RWPE1 (cell line): ENCODE results near the gene CRYL1.
A peak's percentile ranks its signal among the peaks of the same experiment; 100 is the strongest.

ENCODE experiments used
- CTCF ChIA-PET: fragments of 350-600 bp; sonication (Branson Sonifier 250); formaldehyde crosslinking; extraction: SDS; loops from one replicate; lab custom pipeline; 2021; lab: Yijun Ruan, JAX
- POLR2A ChIA-PET: fragments of 400-600 bp; formaldehyde crosslinking; extraction: SDS; loops from one replicate; lab custom pipeline; 2020; ENCODE audit warnings: antibody characterized with exemption; ENCODE audit not compliant: low non-redundant PET; lab: Yijun Ruan, JAX
- DNase-seq: peaks from one replicate; pipeline ENCODE4 v3.0.0; 2012; ENCODE audit warnings: low spot score
- H3K27ac ChIP-seq: fragments of 450-650 bp; 2 replicates; pipeline ENCODE4 v1.5.1; 2017
- TF ChIP-seq, protein P1 (sequence below): fragments of 450-650 bp; conservative IDR thresholded peaks from 2 replicates; pipeline ENCODE4 v1.5.1; 2017; ENCODE audit warnings: low read depth, mild to moderate bottlenecking

Gene CRYL1, protein sequence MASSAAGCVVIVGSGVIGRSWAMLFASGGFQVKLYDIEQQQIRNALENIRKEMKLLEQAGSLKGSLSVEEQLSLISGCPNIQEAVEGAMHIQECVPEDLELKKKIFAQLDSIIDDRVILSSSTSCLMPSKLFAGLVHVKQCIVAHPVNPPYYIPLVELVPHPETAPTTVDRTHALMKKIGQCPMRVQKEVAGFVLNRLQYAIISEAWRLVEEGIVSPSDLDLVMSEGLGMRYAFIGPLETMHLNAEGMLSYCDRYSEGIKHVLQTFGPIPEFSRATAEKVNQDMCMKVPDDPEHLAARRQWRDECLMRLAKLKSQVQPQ

DNA sequence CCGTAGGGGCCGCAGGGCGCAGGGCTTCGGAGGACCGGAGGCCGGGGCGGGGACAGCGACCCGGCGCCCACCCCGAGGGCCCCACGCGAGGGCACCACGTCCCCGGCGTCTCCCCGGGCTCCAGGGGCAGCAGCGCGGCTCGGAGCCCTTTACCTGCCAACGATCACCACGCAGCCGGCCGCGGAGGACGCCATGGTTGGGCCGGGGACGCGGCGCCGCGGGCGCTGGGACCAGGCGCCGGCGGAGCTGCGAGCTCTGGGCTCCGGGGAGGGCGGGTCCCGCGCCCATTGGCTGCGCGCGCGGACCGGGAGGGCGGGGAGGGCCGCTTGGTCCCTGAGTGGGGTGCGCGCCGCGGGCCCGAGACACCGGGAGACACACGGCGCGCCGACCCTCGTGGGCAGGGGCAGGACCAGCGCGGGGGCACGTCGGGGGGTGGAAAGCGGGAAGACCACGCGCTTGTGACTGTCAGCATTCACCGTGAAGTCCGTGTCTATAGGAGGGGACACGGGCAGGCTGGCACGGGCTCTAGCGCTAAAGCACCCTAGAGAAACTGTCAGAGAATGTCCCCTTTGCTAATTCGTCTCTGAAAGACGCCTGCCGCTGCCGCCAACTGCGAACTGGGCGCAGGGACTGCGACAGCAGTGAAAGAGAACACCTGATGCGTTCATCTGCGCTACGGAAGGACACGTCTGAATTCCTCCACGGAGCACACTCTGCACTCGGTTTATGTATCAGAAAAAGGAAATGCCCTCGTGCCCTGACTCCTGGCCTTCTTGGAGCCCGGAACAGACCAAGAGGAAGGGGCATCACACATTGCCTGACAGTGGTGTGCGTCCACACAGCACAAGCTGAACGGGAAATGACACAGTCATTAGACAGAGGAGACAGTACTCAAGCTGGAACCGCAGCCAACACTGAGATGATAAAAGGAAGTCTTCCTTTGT lies at the start of gene CRYL1:
TSS of gene CRYL1 (minus strand) at position 257 of the 944 bp plus-strand sequence. CDS start at position 194, 63 bp downstream.
- TF ChIP-seq, protein P1, sequence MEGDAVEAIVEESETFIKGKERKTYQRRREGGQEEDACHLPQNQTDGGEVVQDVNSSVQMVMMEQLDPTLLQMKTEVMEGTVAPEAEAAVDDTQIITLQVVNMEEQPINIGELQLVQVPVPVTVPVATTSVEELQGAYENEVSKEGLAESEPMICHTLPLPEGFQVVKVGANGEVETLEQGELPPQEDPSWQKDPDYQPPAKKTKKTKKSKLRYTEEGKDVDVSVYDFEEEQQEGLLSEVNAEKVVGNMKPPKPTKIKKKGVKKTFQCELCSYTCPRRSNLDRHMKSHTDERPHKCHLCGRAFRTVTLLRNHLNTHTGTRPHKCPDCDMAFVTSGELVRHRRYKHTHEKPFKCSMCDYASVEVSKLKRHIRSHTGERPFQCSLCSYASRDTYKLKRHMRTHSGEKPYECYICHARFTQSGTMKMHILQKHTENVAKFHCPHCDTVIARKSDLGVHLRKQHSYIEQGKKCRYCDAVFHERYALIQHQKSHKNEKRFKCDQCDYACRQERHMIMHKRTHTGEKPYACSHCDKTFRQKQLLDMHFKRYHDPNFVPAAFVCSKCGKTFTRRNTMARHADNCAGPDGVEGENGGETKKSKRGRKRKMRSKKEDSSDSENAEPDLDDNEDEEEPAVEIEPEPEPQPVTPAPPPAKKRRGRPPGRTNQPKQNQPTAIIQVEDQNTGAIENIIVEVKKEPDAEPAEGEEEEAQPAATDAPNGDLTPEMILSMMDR, result no peak
- CTCF ChIA-PET, result interaction anchor here (0.7 kb wide), 1 partner anchor 189 kb away, joined by 3 read pairs; no protein-coding TSS in a partner anchor
- POLR2A ChIA-PET, result interaction anchor here (0.5 kb wide), 1 partner anchor 42 kb away, joined by 4 read pairs; no protein-coding TSS in a partner anchor
- peak; percentile 48 for DNase-seq
- H3K27ac ChIP-seq, result peak within 1 kb of the TSS; percentile 73

- no peak for DNase-seq
- TF ChIP-seq, protein P1, result no peak
- no peak overlapping the region for H3K27ac ChIP-seq
- ChIA-PET POLR2A (no interaction called here), CTCF (interaction anchor here (0.6 to 0.7 kb wide), 2 partner anchors 78 to 375 kb away, joined by 3 to 4 read pairs; no protein-coding TSS in a partner anchor)
Observed at GRCh38 chr13:20573636-20574035, 48.0 kb upstream of the CRYL1 start.

DNA sequence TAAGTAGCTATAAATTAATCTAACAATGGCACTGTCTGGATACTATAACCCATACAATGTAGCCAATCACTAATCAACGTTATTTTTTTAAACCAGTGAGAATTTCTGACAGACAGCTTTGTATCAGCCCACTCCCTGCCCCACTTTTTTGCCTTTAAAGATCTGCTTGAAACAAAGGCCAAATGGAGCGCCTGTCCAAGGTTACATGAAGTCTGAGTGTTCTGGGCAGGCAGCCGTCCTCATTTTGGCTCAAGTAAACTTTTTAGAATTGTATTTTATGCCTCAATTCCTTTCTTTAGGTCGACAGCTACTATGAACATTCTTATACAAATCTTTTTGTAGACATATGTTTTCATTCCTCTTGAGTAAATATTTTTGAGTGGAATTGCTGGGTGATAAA lies 47.5 kb upstream of the CRYL1 start:
- POLR2A ChIA-PET, result no interaction called here
- no peak overlapping the region for H3K27ac ChIP-seq
- TF ChIP-seq, protein P1, result no peak
- CTCF ChIA-PET, result interaction anchor here (0.6 to 0.7 kb wide), 2 partner anchors 78 to 375 kb away, joined by 3 to 4 read pairs; no protein-coding TSS in a partner anchor
- DNase-seq, result no peak

GRCh38 chr13:20571676-20572075 lies 46.0 kb upstream of the CRYL1 start:
- TF ChIP-seq, protein P1, result no peak
- CTCF ChIA-PET, result no interaction called here
- H3K27ac ChIP-seq, result no peak overlapping the region
- no peak for DNase-seq
- POLR2A ChIA-PET, result no interaction called here

- ChIA-PET POLR2A (no interaction called here), CTCF (no interaction called here)
- no peak overlapping the region for H3K27ac ChIP-seq
- no peak for DNase-seq
- TF ChIP-seq, protein P1, result no peak
Observed at GRCh38 chr13:20570517-20570916, 44.9 kb upstream of the CRYL1 start.

DNA sequence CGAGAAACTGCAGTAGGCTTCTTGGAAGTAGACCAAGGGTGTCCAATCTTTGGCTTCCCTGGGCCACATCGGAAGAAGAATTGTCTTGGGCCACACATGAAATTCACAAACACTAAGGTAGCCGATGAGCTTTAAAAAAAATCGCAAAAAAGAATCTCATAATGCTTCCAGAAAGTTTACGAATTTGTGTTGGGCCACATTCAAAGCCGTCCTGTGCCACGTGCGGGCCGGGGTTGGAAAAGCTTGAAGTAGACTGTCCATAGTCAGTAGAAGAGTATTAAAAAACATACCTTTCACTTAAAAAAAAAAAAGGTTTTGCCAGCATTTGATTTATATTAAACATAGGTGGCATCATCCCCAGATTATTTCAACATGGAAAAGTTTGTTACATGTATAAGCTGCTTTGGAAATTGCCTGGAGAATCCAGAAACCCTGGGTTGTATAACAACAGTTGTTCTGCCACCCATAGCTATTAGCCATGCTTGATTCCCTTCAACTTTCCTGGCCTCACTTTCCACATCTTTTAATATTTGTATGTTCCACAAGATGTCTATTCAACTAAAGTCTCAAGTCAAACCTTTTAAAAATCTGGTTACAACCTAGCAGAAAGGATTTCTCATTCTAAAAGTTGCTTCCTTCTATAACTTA lies 42.3 kb upstream of the CRYL1 start:
- CTCF ChIA-PET, result interaction anchor here (0.6 to 0.9 kb wide), 3 partner anchors 18 to 125 kb away, joined by 3 to 8 read pairs (median 5); no protein-coding TSS in a partner anchor
- DNase-seq, result no peak
- TF ChIP-seq, protein P1, result no peak
- POLR2A ChIA-PET, result interaction anchor here (0.6 to 0.8 kb wide), 3 partner anchors 42 to 352 kb away, joined by 4 to 6 read pairs (median 5); no protein-coding TSS in a partner anchor
- H3K27ac ChIP-seq, result peak overlapping the region; percentile 98
